Activated CD4-positive, alpha-beta T cell treated with anti-CD3 and anti-CD28 coated beads, Interleukin-2, amount 50 U/mL, for 24 hours (primary cell): ENCODE measurements around the gene KYNU.
"Not testable (repeated sequence)": the region's sequence is repeated elsewhere in the genome, so short reads cannot be mapped to it uniquely, and the experiment has no call there.

Experiments used
- DNase-seq, 2 donors: peaks; one replicate each; pipeline ENCODE4 v3.0.0-alpha.2; 2020; ENCODE audit warnings: low read depth in 1 of 2, low spot score in 1 of 2

Gene KYNU

GRCh38 chr2:142914507-142915313, 37.2 kb downstream of the KYNU start:
- DNase-seq = no peak

- no peak for DNase-seq
Observed at GRCh38 chr2:142915502-142915901, 38.0 kb downstream of the KYNU start.

GRCh38 chr2:142918624-142919023, 41.2 kb downstream of the KYNU start:
- no peak for DNase-seq

GRCh38 chr2:142920571-142920970, 43.1 kb downstream of the KYNU start:
- DNase-seq = no peak

- DNase-seq = no peak
Observed at GRCh38 chr2:142926445-142926844, 49.0 kb downstream of the KYNU start.

DNA sequence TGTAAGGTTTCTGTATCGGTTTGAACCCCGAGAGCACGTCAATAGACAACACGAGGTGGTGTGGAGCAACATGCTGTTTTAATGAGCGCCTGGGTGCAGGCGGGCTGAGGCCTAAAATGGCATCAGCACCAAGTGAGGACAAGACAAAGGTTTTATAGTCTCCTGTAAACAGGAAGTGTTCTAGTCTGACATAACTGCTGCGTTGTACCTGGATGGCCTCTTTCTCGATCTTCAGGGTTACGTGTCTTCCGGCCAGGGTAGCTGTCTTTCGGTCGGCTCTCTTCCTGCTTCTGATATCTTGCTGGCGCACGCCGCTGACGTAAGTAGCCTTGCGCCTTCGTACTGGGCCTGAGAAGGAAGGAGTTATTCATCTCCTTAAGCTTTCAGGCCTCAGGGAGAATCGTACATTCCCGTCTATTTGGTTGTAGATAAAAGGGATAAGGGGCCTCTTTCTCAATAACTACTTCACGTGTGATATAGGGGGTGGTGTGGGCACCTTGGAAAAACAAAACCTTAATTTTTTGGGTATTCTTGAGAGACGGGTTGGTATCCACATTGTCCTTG, 53.5 kb downstream of the KYNU start:
- no peak for DNase-seq

- DNase-seq = no peak
Observed at GRCh38 chr2:142933916-142934315, 56.5 kb downstream of the KYNU start.

DNA sequence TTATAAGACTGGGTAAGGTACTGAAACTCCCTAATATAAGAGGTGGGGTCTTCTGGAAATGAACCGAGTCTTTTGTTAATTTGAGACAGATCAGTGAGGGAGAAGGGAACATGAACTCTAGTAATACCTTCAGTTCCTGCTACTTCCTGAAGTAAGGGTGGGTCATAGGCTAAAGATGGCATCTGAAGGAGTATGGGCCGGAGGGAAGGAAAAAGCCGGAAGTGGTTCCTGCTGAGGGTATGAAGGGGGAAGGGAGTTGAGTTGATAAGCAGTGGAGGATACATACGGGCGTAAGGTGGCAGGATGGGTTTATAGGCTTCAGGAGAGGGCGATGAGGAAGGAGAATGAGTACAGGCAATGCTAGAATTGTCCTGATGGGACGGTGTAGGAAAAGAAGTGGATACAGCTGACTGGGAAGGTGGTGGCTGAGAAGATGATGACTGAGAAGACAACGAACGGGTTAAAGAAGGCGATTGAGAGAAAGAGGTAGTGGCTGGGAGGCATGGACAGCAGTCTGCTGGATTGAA, 58.2 kb downstream of the KYNU start:
- no peak for DNase-seq

GRCh38 chr2:142936629-142937028, 59.2 kb downstream of the KYNU start:
- no peak for DNase-seq

DNA sequence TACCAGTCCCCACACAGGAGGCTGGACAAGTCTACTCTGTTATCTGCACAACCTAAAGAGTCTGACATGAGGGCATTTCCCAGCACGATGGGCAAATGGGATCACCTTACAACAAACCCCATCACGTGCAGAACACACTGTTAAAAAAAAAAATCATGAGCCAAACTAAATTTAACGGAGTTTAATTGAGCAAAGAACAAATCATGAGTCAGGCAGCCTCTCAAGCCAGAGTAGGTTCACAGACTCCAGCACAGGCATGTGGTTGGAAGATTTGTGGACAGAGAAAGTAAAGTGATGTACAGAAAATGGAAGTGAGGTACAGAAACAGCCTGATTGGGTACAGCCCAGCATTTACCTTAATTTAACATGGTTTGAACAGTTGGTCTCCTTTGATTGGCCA, 59.9 kb downstream of the KYNU start:
- DNase-seq = no peak

GRCh38 chr2:142938240-142938639, 60.8 kb downstream of the KYNU start:
- DNase-seq = no peak

- DNase-seq = no peak
Observed at GRCh38 chr2:142940606-142941223, 63.3 kb downstream of the KYNU start.

- DNase-seq = no peak
Observed at GRCh38 chr2:142942690-142943089, 65.2 kb downstream of the KYNU start.

GRCh38 chr2:142944264-142944663, 66.8 kb downstream of the KYNU start:
- no peak for DNase-seq

- DNase-seq = no peak
Observed at GRCh38 chr2:142944721-142945120, 67.3 kb downstream of the KYNU start.

- no peak for DNase-seq
Observed at GRCh38 chr2:142946941-142947340, 69.5 kb downstream of the KYNU start.

- DNase-seq = not testable (repeated sequence)
Observed at GRCh38 chr2:142948723-142949122, 71.3 kb downstream of the KYNU start.

DNA sequence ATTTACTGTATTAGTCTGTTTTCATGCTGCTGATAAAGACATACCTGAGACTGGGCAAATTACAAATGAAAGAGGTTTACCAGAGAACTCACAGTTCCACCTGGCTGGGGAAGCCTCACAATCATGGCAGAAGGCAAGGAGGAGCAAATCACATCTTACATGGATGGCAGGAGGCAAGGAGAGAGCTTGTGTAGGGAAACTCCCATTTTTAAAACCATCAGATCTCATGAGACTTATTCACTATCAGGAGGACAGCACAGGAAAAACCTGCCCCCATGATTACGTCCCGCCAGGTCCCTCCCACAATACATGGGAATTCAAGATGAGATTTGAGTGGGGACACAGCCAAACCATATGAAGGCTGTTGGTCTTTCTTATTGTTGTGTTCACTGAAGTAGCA, 72.9 kb downstream of the KYNU start:
- DNase-seq = not testable (repeated sequence)

- DNase-seq = no peak
Observed at GRCh38 chr2:142951190-142952007, 73.9 kb downstream of the KYNU start.

DNA sequence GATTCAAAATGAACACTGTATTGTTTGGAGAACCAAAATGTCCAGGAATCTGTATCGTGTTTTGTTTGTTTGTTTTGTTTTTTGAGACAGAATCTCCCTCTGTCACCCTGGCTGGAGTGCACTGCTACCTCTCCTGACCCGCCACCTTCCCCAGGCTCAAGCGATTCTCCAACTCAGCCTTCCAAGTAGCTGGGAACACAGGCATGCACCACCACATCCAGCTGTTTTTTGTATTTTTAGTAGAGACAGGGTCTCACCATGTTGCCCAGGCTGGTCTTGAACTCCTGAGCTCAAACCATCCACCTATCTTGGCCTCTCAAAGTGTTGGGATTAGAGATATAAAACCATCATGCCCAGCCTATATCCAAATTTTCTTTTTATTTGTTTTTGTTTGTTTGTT, 74.6 kb downstream of the KYNU start:
- DNase-seq = no peak

- no peak for DNase-seq
Observed at GRCh38 chr2:142952793-142953494, 75.5 kb downstream of the KYNU start.
